Measurements from ENCODE around the gene KCNMA1.
A peak's percentile ranks its signal among the peaks of the same experiment; 100 is the strongest.
"Not testable (repeated sequence)": the region's sequence is repeated elsewhere in the genome, so short reads cannot be mapped to it uniquely, and the experiment has no call there.

KCNMA1 gene

DNA sequence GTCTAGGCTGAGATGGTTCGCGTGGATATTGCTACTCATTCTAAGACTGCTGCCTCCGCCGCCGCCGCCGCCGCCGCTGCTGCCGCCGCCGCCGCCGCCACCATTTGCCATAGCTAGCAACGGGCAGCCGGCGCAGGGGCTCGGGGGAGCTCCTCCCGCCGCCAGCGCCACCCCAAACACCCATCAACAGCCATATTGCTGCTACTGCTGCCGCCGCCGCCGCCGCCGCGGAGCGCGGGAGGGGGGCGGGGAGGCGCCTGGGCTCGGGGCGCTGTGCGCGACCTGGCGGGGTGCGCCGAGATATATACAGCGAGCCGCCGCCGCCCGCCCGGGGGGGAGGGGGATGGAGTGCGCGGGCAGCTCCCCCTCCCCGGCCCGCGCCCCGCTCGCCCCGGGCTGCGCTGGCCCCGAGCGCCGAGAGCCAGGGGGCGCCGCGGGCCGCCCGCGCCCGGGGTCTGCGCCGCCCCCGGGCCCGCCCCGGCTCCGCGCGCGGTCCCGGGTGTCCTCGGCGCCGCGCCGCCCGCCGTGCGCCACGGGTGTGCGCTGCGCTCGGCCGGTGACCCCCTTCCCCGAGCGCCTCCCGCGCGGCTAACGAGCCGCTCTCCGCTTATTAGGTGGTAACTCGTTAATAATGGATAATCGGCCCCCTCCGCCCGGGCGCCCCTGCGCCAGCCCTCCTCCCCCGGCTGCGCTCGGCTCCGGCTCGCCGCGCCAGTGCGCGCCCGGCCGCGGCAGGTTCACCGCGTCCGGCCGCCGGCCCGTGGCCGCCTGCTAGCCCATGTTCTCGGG lies at the start of gene KCNMA1:
TSS of gene KCNMA1 (minus strand) at position 277 of the 789 bp plus-strand sequence.
- no peaks in the 10 kb centered on the region for H3K36me3 ChIP-seq (ENCODE audit: control insufficient read depth in 2 of 2, insufficient read depth in 2 of 2, low read length in 2 of 2)
- peaks cover 0 to 2% of the 10 kb centered on the region in 2 donors for H3K27me3 ChIP-seq (ENCODE audit: control insufficient read depth in 1 of 2, insufficient read depth in 2 of 2, low read length in 2 of 2)
- no peaks in the 10 kb centered on the region for H3K9me3 ChIP-seq (ENCODE audit: control insufficient read depth in 2 of 2, low read length in 2 of 2)
- peak within 1 kb of the TSS; percentile 76 to 81 for H3K9ac ChIP-seq (ENCODE audit: low read length in 2 of 2)
- peak within 1 kb of the TSS; percentile 85 to 90 for H3K4me3 ChIP-seq (ENCODE audit: low read length in 2 of 2)
- H3K27ac ChIP-seq (ENCODE audit: low read length), result peak within 1 kb of the TSS; percentile 62
- peaks cover 50% of the 10 kb centered on the region for H3K4me1 ChIP-seq (ENCODE audit: control insufficient read depth, insufficient read depth, low read length)

DNA sequence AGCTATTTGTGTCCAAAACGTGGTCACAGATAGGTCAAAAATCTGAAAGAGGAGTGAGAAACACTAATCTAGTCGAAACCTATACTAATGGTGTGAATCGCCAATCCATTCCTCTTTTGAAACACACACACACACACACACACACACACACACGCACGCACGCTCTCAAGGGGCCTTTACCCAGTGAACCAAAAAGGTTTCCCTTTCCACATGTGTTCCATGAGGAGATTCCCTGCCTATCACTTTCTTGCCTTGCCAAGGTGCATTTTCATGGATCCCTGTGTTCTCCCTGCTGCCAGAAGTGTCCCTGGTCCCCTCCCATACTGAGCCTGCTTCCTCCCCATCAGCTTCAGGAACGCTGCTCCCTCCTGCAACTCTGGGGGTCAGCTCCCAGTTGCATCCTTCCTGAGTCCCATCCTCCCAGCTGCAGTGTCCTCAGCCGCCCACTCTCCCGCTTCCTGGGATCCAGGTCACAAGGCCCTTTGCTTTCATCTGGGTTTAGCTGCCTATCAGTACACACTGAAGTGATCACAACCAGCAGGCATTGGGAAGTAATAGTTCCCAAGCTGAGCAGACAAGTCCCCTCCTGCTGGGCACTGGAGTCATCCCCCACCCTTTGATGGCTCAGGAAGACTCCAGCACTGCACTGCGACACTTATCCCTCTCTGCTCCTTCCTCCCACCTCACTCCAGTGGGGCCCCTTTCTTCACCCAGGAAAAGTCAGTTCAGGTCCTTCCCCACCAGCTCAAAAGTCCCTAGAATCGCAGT lies 49.2 kb upstream of the KCNMA1 start:
- H3K27me3 ChIP-seq (ENCODE audit: control insufficient read depth in 1 of 2, insufficient read depth in 2 of 2, low read length in 2 of 2), result peaks cover 5 to 6% of the 10 kb centered on the region in 2 donors
- H3K4me3 ChIP-seq (ENCODE audit: low read length in 2 of 2), result no peak overlapping the region
- H3K36me3 ChIP-seq (ENCODE audit: control insufficient read depth in 2 of 2, insufficient read depth in 2 of 2, low read length in 2 of 2), result no peaks in the 10 kb centered on the region
- H3K9me3 ChIP-seq (ENCODE audit: control insufficient read depth in 2 of 2, low read length in 2 of 2), result no peaks in the 10 kb centered on the region
- no peak overlapping the region for H3K27ac ChIP-seq (ENCODE audit: low read length)
- no peaks in the 10 kb centered on the region for H3K4me1 ChIP-seq (ENCODE audit: control insufficient read depth, insufficient read depth, low read length)
- no peak overlapping the region for H3K9ac ChIP-seq (ENCODE audit: low read length in 2 of 2)

DNA sequence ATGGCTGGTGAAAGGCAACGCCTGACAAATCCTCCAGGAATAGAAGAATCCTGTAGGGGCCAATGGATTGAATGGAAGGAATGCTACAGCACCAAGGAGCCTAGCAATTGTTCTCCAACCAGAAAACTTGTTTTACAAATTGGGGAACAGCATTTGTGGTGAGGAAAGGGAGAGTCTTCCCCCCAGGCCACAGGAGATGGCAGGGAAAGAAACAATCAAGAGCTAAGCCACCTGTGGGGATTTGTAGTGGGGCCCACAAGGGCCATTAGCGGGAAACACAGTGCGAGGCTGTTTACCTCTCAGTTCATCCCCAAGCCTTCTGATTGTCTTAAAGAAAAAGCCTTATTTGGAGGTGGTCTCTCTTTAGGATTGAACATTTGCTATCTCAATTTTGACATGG lies 48.5 kb upstream of the KCNMA1 start:
- Histone ChIP-seq H3K36me3 (ENCODE audit: control insufficient read depth in 2 of 2, insufficient read depth in 2 of 2, low read length in 2 of 2) (no peaks in the 10 kb centered on the region), H3K9ac (ENCODE audit: low read length in 2 of 2) (no peak overlapping the region), H3K4me1 (ENCODE audit: control insufficient read depth, insufficient read depth, low read length) (no peaks in the 10 kb centered on the region), H3K27ac (ENCODE audit: low read length) (no peak overlapping the region), H3K27me3 (ENCODE audit: control insufficient read depth in 1 of 2, insufficient read depth in 2 of 2, low read length in 2 of 2) (peaks cover 5 to 6% of the 10 kb centered on the region in 2 donors), H3K9me3 (ENCODE audit: control insufficient read depth in 2 of 2, low read length in 2 of 2) (no peaks in the 10 kb centered on the region), H3K4me3 (ENCODE audit: low read length in 2 of 2) (no peak overlapping the region)

DNA sequence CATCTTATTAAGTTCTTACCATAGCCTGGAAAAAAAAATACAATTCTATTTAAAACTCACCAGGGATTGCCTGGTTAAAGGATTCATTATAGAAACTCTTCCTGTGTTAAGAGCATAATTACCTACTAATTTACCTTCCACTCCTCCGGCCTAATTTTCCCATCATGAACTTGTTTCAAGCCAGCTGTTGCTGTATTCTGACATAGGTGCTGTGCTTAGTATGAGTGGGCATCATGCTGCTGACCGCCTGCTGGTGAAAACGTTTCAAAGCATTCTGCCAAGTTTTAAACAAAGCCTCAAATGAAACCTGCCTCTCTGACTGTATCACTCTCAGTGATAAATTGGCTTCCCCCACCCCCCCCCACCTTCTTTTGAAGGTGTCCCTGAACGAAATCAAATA lies 47.8 kb upstream of the KCNMA1 start:
- Histone ChIP-seq H3K4me1 (ENCODE audit: control insufficient read depth, insufficient read depth, low read length) (no peaks in the 10 kb centered on the region), H3K36me3 (ENCODE audit: control insufficient read depth in 2 of 2, insufficient read depth in 2 of 2, low read length in 2 of 2) (no peaks in the 10 kb centered on the region), H3K4me3 (ENCODE audit: low read length in 2 of 2) (no peak overlapping the region), H3K27ac (ENCODE audit: low read length) (no peak overlapping the region), H3K9me3 (ENCODE audit: control insufficient read depth in 2 of 2, low read length in 2 of 2) (no peaks in the 10 kb centered on the region), H3K27me3 (ENCODE audit: control insufficient read depth in 1 of 2, insufficient read depth in 2 of 2, low read length in 2 of 2) (peaks cover 5 to 6% of the 10 kb centered on the region in 2 donors), H3K9ac (ENCODE audit: low read length in 2 of 2) (no peak overlapping the region)

DNA sequence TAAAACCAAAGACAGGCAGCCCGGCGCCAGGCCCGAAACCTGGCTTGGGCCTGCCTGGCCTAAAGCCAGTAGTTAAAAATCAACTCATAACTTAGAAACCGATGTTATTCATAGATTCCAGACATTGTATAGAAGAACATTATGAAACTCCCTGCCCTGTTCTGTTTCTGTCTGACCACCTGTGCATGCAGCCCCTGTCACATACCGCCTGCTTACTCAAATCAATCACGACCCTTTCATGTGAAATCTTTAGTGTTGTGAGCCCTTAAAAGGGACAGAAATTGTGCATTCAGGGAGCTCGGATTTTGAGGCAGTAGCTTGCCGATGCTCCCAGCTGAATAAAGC lies 45.5 kb upstream of the KCNMA1 start:
- not testable (repeated sequence) for H3K36me3 ChIP-seq (ENCODE audit: control insufficient read depth in 2 of 2, insufficient read depth in 2 of 2, low read length in 2 of 2); H3K27me3 ChIP-seq (ENCODE audit: control insufficient read depth in 1 of 2, insufficient read depth in 2 of 2, low read length in 2 of 2); H3K9me3 ChIP-seq (ENCODE audit: control insufficient read depth in 2 of 2, low read length in 2 of 2); H3K27ac ChIP-seq (ENCODE audit: low read length); H3K4me3 ChIP-seq (ENCODE audit: low read length in 2 of 2); H3K4me1 ChIP-seq (ENCODE audit: control insufficient read depth, insufficient read depth, low read length); H3K9ac ChIP-seq (ENCODE audit: low read length in 2 of 2)

DNA sequence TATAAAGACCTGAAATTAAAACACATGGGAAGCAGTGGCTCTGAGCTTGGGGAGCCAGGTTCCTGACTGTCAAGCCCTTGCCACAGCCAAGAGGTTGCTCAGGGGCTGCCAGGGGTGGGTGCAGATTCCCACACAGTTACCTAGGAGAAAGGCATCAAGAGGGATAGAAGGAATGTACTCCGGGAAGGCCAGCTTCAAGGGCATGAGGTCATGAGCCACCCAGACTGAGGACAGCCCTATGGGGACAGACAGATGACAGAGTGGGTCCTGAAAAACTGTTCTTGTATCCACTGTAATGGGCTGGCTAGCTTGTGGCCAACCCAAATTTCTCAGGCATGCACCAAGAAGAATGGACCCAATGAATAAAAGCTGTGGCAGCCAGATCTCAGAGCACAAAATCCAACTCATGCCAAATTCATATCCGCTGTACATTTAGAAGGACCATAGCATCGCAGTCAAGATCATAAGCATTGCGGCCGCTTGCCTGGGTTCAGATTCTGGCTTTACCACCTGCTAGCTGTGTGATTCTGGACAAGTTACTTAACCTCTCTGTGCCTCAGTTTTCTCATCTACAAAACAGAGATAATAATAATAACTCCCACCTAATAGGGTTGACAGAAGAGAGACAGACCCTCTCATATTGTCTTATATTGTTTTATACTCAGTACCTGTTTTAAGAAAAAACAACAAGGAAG lies 44.9 kb upstream of the KCNMA1 start:
- Histone ChIP-seq H3K27ac (ENCODE audit: low read length) (no peak overlapping the region), H3K4me3 (ENCODE audit: low read length in 2 of 2) (no peak overlapping the region), H3K4me1 (ENCODE audit: control insufficient read depth, insufficient read depth, low read length) (no peaks in the 10 kb centered on the region), H3K9me3 (ENCODE audit: control insufficient read depth in 2 of 2, low read length in 2 of 2) (no peaks in the 10 kb centered on the region), H3K9ac (ENCODE audit: low read length in 2 of 2) (no peak overlapping the region), H3K36me3 (ENCODE audit: control insufficient read depth in 2 of 2, insufficient read depth in 2 of 2, low read length in 2 of 2) (no peaks in the 10 kb centered on the region), H3K27me3 (ENCODE audit: control insufficient read depth in 1 of 2, insufficient read depth in 2 of 2, low read length in 2 of 2) (peaks cover 3 to 5% of the 10 kb centered on the region in 2 donors)

DNA sequence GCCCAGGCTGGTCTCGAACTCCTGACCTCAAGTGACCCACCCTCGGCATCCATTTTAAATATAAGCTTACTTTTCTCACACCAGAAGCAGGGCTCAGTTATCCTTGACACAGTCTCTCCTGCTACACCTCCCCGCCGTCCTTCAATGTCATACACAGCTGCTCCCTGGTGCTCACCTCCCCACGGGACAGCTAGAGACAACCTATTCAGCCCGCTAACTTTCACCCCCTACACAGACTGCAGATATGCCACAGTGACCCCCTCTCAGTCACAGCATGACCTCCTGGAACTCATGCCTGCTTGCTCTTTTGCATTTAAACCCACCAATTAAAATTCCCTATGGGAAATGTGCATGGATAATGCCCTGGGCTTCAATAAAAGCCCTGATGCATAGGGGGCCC lies 44.2 kb upstream of the KCNMA1 start:
- Histone ChIP-seq H3K36me3 (ENCODE audit: control insufficient read depth in 2 of 2, insufficient read depth in 2 of 2, low read length in 2 of 2) (no peaks in the 10 kb centered on the region), H3K27ac (ENCODE audit: low read length) (no peak overlapping the region), H3K4me3 (ENCODE audit: low read length in 2 of 2) (no peak overlapping the region), H3K9me3 (ENCODE audit: control insufficient read depth in 2 of 2, low read length in 2 of 2) (no peaks in the 10 kb centered on the region), H3K27me3 (ENCODE audit: control insufficient read depth in 1 of 2, insufficient read depth in 2 of 2, low read length in 2 of 2) (peaks cover 3 to 5% of the 10 kb centered on the region in 2 donors), H3K9ac (ENCODE audit: low read length in 2 of 2) (no peak overlapping the region), H3K4me1 (ENCODE audit: control insufficient read depth, insufficient read depth, low read length) (no peaks in the 10 kb centered on the region)

DNA sequence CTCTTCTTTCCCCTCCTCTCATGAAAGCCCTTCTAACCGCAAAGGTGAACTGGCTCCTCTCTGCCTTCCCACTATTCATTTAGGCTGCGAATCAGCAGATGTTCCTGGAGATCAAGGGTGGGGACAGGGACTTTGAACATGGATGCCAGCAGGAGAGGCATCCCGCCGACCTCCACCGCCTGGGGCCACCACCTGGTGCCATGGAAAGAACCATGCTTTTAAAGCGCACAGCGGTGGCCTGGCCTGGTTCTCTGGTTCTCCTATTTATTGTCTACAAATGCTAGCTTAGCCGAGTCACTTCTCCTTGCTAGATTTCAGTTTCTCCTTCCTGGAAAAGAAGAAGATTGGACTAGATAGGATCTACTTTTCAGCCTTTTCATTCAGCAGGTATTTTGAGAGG lies 43.2 kb upstream of the KCNMA1 start:
- no peak overlapping the region for H3K4me3 ChIP-seq (ENCODE audit: low read length in 2 of 2)
- peaks cover 0 to 5% of the 10 kb centered on the region in 2 donors for H3K27me3 ChIP-seq (ENCODE audit: control insufficient read depth in 1 of 2, insufficient read depth in 2 of 2, low read length in 2 of 2)
- no peaks in the 10 kb centered on the region for H3K9me3 ChIP-seq (ENCODE audit: control insufficient read depth in 2 of 2, low read length in 2 of 2)
- H3K27ac ChIP-seq (ENCODE audit: low read length), result no peak overlapping the region
- no peaks in the 10 kb centered on the region for H3K4me1 ChIP-seq (ENCODE audit: control insufficient read depth, insufficient read depth, low read length)
- no peak overlapping the region for H3K9ac ChIP-seq (ENCODE audit: low read length in 2 of 2)
- H3K36me3 ChIP-seq (ENCODE audit: control insufficient read depth in 2 of 2, insufficient read depth in 2 of 2, low read length in 2 of 2), result no peaks in the 10 kb centered on the region

DNA sequence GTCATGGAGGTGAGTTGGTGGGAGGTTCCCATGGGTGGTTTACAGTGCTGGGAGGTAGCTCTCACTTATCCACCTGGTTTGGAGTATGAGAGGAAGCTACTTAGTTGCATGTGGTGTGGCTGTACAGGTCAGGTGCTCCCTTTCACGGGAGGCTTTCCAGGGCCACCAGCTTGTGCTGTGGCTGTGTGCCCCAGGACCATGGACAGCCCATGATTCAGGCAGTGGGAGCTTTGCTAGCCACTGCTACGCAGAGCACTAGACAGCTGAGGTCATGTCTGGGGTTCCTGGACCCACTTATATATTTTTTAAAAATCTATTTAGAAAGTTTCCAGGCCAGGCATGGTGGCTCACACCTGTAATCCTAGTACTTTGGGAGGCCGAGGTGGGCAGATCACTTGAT lies 42.5 kb upstream of the KCNMA1 start:
- H3K4me3 ChIP-seq (ENCODE audit: low read length in 2 of 2), result no peak overlapping the region
- H3K27ac ChIP-seq (ENCODE audit: low read length), result no peak overlapping the region
- H3K36me3 ChIP-seq (ENCODE audit: control insufficient read depth in 2 of 2, insufficient read depth in 2 of 2, low read length in 2 of 2), result no peaks in the 10 kb centered on the region
- H3K27me3 ChIP-seq (ENCODE audit: control insufficient read depth in 1 of 2, insufficient read depth in 2 of 2, low read length in 2 of 2), result peaks cover 0 to 5% of the 10 kb centered on the region in 2 donors
- H3K9ac ChIP-seq (ENCODE audit: low read length in 2 of 2), result no peak overlapping the region
- H3K4me1 ChIP-seq (ENCODE audit: control insufficient read depth, insufficient read depth, low read length), result no peaks in the 10 kb centered on the region
- H3K9me3 ChIP-seq (ENCODE audit: control insufficient read depth in 2 of 2, low read length in 2 of 2), result no peaks in the 10 kb centered on the region

DNA sequence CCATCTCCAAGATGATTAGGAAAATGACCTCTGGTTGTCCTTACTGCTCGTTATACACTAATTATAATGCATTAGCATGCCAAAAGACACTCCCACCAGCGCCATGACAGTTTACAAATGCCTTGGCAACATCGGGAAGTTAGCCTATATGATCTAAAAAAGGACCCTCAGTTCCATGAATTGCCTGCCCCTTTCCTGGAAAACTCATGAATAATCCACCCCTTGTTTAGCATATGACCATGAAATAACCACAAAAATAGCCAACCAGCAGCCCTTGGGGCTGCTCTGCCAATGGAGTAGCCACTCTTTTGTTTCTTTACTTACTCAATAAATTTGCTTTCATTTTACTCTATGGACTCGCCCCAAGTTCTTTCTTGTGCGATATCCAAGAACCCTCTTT lies 41.6 kb upstream of the KCNMA1 start:
- Histone ChIP-seq H3K27ac (ENCODE audit: low read length) (no peak overlapping the region), H3K4me3 (ENCODE audit: low read length in 2 of 2) (no peak overlapping the region), H3K36me3 (ENCODE audit: control insufficient read depth in 2 of 2, insufficient read depth in 2 of 2, low read length in 2 of 2) (no peaks in the 10 kb centered on the region), H3K27me3 (ENCODE audit: control insufficient read depth in 1 of 2, insufficient read depth in 2 of 2, low read length in 2 of 2) (peaks cover 0 to 5% of the 10 kb centered on the region in 2 donors), H3K9ac (ENCODE audit: low read length in 2 of 2) (no peak overlapping the region), H3K4me1 (ENCODE audit: control insufficient read depth, insufficient read depth, low read length) (no peaks in the 10 kb centered on the region), H3K9me3 (ENCODE audit: control insufficient read depth in 2 of 2, low read length in 2 of 2) (no peaks in the 10 kb centered on the region)
